CD4-positive, alpha-beta T cell treated with Interferon alpha-2 for 1 hour (primary cell): ENCODE data around the gene DNAAF3.
A peak's percentile ranks its signal among the peaks of the same experiment; 100 is the strongest.
"Not testable (repeated sequence)": the region's sequence is repeated elsewhere in the genome, so short reads cannot be mapped to it uniquely, and the experiment has no call there.

Source experiments
- DNase-seq, 2 donors: peaks; one replicate each; pipeline ENCODE4 v3.0.0-alpha.2; 2020 to 2022

DNAAF3 gene

DNA sequence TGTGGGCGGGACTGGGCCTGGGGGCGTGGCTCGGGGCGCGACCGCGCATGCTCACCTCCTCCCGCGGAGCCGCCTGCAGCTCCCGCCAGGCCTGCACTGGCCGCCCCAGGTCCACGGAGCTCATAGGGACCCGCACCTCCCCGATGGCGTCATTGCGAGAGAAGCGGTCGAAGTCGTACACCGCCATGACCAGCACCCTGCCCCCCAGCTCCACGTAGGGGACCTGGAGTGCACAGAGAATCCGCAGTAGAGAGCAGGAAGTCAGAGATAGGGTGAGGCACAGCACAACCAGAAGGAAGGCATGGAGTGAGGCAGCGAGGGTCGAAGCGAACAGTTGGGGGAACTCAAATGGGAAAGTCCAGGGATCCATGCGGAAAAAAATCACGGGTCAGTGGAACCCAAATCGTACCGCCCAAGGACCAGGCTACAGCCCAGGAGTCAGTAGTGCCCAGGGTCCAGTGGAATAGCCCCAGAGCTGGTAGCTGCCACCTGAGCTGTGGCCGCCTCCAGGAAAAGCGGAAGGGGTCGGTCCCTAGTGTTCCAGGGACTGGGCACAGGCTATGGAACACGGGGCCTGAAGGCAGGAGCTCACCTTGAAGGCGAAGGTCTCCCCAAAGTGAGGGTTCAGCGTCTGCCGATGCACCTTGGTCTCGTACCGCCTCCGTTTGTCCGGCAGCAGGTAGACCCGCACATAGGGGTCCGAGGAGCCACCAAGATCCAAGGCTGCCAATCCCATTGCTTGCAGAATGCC lies 8.9 kb upstream of the DNAAF3 start:
- no peak for DNase-seq

DNA sequence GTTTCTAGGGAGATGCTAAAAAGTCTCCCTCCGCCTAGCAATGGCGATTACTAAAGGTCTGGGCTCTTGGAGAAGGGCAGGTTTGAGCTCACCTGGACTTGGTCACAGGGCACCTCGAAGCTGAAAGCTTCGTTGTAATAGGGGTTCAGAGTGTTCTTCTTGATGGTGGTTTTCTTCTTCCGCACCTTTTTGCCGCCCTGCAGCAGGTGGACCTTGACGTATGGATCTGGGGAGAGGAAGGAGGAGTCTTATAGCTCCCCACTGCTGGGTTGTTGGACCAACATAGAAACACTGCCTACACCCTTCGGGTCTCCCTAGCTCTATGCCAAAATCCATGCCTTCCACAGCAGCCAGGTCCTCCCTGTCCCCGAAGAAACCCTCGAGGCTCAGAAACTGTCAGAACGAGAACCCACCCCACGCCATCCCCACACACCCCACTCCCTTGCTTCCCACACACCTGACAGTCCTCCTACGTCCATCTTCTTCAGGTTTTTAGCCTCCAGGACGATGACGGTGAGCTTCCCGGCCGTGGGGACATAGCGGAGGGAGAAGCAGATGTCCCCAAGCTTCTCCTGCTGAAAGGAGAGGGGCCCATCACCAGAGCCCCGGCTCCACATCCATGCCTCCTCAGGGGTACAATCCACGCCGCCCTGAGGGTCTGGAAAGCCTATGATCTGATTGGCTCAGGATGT lies 8.2 kb upstream of the DNAAF3 start:
- DNase-seq: no peak

DNA sequence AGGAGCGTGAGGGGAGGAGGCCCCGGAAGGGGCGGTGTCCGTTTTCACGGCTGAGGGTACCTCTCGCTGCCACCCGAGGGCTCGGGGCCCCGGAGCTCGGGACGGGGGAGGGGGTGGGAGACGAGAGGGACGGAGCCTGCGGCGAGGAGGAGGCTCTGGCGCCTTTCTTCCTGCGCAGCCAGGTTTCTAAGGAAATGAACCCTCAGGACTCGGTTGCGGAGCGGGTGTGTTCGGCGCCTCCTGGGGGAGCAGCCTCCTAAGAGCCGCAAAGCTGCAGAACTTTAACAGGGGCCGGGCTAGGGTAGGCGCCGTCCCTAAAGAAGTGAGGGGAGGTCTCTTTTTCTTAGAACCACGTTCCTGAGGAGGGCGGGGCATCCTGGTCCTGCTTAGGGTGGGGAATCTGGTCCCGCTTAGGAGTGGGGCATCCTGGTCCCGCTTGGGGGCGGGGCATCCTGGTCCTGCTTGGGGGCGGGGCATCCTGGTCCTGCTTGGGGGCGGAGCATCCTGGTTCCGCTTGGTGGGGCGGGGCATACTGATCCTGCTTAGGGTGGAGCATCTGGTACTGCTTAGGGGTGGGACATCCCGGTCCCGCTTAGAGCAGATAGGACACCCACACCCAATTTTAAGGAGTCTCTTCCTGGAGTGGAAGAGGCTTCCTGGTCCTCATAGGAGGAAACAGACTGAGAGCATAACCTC lies 7.4 kb upstream of the DNAAF3 start:
- DNase-seq: peak; percentile 34 to 43

DNA sequence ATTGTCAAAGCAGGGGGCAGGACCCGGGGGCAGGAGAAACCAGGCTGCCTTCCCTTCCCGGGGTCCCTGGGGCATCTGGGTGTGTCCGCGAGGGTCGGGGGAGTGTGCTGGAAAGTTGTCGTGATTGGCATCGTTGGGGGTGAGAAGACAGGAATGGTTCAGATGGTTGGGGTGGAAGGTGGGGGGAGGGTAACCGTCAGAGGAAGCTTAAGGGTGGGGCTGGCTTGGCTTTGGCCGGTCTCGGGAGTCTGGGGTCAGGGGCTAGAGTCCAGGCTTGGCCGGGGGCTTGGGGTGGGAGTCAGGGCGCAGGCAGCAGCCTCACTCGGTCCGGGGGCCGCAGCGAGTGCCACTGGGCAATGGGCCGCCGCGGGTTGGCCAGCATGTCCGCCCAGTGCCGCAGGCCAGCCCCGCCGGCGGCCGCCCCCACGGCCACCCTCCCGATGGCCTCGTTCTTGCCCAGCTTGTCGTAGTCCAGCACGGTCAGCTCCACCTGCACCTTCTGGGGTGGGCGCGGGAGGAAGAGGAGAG lies 6.8 kb upstream of the DNAAF3 start:
- no peak for DNase-seq

DNA sequence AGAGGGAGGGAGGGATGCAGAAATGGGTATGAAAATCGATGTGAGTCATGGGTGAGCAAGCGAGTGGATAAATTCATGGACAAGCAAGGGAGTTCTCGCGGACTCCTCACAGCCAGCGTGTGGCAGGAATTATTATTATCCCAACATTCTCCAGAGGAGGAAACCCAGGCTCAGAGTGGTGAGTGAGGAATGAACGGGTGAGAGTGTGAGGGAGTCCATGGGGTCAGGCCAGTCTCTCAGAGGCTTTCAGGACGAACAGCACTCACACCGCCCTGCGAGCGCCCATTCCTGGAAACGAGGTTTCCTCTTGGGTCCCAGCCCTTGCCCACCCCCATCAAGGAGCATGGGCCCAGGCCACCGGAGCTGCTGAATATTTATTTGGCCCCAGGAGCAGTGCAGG lies 6.3 kb upstream of the DNAAF3 start:
- DNase-seq: no peak

DNA sequence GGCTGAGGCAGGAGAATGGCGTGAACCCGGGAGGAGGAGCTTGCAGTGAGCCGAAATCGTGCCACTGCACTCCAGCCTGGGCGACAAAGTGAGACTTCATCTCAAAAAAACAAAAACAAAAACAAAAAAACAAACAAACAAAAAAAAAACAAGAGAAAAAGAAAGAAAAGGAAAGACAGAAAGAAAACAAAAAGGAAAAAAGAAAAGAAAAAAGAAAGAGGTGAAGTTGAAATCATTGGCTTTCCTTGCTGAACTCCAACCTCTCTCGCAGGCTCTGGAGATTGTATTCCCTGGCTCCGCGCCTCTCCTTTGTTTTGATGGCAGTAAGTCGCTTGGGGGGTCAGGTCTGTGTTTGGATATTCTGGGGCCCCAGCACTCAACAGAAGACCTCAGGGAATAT lies 5.9 kb upstream of the DNAAF3 start:
- DNase-seq: not testable (repeated sequence)

DNA sequence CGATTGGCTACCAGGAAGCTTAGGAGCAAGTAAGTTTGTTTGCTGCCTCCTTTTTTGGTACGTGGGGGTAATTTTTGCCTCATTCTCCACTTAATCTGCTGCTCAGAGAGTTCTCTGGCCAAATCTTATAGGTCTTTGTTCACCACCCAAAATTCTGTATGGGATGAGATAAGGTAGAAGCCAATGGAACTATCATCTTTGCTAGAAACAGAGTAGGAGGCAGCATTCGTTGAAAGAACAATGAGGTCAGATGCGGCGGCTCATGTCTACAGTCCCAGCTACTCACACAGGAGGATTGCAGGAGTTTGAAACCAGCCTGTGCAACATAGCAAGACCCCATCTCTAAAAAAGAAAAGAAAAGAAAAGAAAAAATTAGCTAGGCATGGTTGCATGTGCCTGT lies 5.0 kb upstream of the DNAAF3 start:
- no peak for DNase-seq

DNA sequence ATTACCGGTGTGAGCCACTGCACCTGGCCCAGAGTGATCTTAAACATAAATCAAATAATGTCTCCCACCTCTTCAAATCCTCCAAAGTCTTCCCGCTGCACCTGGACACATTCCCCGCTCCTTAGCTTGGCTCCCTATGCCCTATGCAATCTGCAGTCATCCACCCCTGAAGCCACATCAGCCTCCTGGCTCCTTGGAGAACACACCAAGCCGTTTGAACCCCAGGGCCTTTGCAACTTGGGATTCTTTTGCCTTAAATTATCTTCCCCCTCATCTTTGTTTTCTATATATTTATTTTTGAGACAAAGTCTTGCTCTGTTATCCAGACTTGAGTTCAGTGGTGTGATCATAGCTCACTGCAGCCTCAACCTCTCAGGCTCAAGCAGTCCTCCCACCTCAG lies 2.7 kb upstream of the DNAAF3 start:
- DNase-seq: no peak

DNA sequence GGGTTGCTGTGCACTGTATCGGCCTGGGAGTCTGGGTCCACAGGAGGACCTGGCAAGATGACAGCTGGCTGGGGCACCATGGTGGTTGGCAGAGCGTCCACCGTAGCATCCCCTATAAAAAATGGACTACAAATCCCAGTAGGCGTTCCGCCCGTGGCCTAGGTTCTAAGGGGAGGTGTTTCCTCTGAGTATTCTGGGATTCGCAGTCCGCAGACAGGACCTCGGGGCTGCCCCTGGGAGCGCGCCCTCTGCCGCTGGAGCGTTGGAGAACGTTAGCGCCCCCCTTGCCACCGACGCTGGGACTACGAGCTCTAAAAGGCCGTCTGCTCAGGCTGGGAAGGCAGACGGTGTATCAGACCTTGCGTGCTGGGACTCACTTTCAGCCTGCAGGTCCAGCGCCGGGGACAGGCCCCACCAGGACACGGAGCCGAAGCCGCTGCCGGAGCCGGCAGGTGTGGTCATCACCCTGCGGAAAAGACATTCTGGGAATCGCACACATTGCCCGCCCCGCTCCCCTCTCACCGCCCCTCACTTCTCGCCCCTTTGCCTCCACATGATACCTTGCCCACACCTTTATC lies 372 bp downstream of the DNAAF3 start:
- peak; percentile 61 to 64 for DNase-seq

DNA sequence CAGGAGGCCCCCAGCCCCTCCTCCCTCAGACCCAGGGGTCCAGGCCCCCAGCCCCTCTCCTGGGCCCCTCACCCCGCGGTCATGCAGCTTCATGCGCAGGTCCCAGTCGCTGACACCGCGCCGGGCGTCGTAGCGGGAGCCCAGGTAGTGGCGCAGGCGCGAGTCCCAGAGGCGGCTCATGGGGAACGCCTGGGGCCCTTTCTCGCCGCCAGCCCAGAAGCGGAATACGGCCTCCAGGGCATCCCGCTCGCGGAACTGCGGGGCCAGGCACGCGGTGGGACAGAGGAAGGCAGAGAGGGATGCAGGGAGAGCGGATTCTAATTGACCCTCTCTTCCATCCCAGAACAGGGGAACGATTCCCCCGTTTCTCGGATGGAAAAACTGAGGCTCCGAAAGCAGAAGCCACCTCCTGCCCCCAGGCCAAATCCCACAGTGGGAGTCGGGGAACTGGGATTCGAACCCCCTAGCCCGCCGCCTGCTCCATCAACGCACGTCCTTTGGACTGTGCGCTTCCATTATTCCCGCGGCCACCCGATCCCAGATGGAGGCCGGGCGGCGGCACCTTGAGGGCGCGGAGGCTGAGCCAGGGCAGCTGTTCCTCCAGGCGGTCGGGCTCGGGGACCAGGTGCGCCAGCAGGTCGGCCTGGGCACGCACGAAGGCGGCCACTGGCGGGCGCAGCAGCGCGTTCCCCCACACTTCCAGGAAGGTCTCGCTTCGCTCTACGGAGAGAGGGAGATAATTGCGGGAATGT lies 4.7 kb downstream of the DNAAF3 start:
- DNase-seq: no peak

DNA sequence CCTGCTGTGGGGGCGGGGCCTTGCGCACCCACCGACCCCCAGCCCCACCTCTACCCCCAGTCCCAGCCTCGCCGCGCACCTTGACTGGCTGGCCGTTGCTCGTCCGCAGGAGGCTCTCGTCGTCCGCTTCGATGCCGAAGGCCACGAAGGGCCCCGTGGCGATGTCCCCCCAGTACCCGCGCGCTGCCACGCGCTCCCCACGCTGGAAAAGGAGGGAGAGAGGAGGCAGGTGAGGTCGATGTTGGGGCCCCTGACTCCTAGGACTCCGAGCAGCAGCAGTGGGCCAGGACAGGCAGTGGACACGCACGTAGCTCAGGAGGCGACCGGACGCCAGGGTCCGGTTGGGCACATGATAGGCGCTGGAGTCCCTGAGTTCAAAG lies 5.4 kb downstream of the DNAAF3 start:
- no peak for DNase-seq

DNA sequence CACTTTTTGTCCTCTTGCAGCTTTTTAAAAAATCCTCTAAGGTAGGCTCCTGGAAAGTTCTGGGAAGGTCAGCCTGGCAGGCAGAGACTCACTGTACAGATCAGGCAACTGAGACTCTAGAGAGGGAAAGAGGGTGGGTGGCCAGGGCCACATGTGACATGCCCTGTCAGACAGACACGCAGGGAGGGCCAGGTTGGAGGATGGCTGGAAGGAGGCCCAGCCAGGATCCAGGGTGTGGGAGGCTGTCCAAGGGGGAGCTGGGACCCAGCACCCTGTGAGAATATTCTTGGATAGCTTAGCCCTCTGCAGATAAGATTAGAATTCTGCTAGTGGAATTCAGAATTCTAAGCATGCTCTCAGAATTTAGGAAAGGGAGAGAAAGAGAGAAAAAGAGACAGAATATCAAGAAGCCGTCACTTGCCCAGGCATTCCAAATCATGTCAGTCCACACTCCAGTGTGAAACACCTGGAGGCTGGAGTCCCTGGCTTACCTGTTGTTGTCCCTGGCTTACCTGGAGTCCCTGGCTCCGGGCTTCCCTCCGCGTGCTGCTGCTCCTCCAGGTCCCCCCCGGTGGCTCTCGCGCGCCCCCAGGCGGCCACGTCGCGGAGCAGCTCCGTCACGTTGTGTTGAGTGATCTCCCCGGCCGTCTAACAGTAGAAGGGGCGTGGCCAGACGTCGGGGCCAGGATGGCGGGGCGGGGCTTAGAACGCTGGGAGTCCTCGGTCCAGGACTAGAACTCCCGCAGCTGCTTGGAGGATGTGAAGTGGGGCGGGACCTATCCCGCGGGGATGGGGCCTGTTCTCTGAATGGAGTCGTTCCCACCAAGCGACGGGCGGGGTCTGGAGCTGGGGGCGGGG lies 6.1 kb downstream of the DNAAF3 start:
- peak; percentile 87 to 89 for DNase-seq

DNA sequence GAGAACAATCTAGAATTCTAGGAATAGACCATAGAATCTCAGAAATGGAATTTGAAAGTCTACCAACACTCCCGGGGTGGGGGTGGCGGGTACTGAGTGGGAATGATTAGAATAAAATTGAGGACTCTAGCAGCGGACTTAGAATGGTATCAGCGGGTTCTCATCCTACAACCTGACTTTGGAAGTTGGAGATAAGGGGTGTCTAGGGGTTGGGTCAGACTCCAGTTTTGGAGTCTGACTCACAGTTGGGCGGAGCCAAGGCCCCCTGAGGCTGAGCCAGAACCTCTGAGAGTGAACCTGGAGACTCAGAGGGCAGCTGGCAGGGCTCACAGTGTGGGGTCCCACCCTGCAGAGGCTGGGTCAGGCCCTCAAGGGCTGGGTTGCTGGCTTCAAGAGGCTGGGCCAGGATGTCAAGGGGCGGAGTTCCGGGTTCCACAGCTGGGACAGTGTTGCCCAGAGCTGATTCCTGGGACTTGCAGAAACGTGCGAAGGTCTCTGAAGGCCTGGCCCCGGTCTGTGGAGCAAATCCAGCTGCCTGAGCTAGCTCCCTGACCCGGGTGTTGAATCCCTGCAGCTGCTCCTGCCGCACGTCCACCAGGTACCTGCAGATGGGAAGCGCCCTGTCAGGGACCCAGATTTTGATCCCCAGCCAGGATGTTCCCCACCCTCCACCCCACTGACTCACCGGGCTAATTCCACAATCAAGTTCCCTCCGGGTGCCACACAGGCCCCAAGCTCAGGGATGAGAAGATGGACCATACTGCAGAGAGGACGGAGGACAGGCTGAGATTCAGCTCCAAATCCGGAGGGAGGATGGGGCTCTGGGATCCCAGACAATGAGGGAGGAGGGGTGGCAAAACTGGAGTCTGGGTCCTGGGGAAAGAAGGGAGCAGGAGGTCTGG lies 7.3 kb downstream of the DNAAF3 start:
- DNase-seq: no peak

DNA sequence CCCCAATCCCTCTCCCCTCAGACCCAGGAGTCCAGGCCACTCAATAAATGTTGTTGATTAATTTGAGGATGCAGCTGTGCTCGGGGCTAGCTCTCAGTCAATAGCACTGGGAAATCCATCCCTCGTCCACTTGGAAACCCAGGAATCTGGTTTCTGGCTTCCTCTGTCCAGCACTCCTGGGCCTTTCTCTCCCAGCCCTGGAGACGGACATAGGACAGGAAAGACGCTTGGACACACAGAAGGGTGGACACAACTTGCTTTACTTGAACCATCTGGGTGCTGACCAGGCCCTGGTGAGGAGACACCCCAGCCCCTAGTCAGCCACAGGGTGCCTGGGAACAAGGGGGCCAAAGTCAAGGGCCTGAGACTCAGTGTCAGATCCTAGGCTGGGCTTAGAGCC lies 8.0 kb downstream of the DNAAF3 start:
- DNase-seq: no peak

DNA sequence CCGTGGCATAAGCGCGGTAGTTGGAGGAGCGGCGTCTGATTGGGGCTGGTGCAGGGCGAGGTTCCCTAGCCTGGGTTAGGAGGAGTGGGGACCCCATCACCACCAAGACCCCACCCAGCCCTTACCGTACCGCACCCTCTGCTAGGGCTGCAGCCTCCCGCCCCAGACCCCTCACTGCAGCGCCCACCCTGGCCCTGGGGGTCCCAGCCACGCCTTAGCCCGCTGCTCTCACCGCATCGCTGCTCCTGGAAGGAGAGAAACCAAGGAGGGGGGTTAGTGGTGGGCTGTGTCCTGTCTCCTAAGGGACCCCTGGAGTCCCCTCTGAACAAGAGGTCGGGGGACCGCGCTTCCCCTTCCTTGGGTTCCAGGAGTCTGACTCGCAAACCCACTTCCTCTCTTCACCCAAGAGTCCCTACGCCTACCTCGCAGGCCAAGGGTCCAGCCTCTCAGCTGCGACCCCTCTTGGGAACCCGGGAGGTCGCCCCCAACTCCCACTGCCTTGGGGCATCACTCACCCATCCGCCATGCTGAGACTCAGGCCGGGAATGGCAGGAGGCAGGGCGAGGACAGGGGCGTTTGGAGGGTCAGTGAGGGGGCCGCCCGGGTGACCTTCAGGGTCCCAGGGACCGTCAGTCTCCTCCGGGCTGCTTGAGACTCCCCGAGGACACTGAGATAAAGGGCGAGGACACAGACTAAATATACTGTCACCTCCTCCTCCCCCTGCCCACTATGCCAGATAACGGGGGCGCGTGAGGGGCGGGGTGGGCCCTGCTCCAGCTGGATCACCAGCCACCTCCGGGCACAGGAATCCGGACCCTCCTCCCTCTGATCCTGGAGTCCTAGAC lies 9.1 kb downstream of the DNAAF3 start, which contains the start of gene TNNI3:
TSS of gene TNNI3 (minus strand) at position 669 of the 845 bp plus-strand sequence. CDS start at position 526, 143 bp downstream.
- no peak for DNase-seq

DNA sequence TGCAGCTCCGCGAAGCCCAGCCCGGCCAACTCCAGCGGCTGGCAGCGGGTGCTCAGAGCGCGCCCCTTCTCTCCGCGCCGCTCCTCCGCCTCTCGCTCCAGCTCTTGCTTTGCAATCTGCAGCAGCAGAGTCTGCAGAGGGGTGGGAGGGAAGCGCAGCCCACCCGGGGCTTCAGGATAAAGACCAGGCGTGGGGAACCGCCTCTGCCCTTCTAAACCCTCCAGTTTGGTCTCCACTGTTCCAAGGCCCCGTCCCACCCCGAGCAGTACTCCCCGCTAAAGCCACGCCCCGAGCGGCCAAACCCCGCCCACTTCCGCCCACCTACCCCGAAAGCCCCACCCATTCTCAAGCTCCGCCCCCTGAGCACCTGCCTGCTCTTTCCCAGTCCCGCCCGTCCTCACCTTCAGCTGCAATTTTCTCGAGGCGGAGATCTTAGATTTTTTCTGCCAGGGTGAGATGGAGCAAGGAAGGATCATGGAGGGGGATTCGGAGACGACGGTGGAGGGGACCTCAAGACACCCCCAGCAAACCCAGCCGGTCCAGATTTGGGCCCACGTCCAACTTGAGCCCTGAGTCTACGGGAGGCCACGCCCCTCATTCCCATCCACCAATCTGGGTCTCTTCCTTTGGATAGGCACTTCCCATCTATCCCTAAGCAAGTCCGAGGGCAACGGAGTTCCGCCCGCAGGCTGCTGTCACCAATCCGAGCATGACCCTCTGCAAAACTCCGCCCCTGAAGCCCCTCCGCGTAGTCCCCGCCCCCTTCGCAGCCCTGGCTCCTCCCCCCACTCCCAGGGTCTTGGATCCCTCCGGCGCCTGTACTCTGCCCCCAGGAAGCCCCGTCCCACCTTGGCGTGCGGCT lies 10.0 kb downstream of the DNAAF3 start:
- peak; percentile 24 to 44 for DNase-seq

DNA sequence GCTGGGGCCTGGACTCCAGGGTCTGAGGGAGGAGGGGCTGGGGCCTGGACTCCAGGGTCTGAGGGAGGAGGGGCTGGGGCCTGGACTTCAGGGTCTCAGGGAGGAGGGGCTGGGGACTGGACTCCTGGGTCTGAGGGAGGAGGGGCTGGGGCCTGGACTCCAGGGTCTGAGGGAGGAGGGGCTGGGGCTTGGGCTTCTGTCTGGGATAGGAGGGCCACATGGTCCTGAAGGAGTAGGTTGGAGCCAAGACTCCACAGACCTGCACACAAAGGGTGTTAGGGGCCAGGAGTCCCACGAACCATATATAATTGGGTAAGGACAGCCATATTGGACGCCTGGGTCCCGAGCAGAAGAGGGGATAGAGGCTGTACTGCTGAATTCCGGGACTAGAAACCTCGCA lies 10.6 kb downstream of the DNAAF3 start:
- DNase-seq: not testable (repeated sequence)

DNA sequence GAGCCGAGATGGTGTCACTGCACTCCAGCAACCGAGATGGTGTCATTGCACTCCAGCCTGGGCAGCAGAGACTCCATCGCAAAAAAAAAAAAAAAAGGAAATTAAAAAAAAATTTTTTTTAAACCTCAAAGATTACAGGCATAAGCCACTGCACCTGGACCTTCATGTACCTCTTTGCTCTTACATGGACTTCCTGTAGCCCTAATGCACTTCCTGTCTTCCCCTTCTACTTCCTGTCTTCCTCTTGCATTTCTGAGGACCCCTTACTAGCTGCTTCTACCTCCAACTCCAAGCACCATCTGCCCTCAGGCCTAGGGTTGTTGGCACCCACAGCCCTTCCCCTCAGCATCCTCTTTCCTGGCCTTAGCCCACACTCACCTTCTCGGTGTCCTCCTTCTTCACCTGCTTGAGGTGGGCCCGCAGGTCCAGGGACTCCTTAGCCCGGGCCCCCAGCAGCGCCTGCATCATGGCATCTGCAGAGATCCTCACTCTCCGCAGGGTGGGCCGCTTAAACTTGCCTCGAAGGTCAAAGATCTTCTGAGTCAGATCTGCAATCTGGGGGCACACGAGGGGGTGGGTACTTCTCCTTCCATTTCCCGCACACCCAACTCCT lies 12.7 kb downstream of the DNAAF3 start:
- DNase-seq: no peak
